WI38 (cell line): ENCODE results near the gene GSTO2.

ENCODE experiments used
- H3K4me3 ChIP-seq: 2 replicates; pipeline ENCODE4 v1.5.1; 2011; ENCODE audit warnings: low read depth, mild to moderate bottlenecking, control low read depth, low read length
- CTCF ChIP-seq: IDR thresholded peaks from 2 replicates; pipeline ENCODE4 v1.5.1; 2012; ENCODE audit warnings: low read depth, mild to moderate bottlenecking, control low read depth, low read length

GSTO2 gene

GRCh38 chr10:104253606-104254410 lies 15.2 kb upstream of the GSTO2 start:
- peak overlapping the region; percentile 96 for H3K4me3 ChIP-seq
- no peak for TF ChIP-seq CTCF

DNA sequence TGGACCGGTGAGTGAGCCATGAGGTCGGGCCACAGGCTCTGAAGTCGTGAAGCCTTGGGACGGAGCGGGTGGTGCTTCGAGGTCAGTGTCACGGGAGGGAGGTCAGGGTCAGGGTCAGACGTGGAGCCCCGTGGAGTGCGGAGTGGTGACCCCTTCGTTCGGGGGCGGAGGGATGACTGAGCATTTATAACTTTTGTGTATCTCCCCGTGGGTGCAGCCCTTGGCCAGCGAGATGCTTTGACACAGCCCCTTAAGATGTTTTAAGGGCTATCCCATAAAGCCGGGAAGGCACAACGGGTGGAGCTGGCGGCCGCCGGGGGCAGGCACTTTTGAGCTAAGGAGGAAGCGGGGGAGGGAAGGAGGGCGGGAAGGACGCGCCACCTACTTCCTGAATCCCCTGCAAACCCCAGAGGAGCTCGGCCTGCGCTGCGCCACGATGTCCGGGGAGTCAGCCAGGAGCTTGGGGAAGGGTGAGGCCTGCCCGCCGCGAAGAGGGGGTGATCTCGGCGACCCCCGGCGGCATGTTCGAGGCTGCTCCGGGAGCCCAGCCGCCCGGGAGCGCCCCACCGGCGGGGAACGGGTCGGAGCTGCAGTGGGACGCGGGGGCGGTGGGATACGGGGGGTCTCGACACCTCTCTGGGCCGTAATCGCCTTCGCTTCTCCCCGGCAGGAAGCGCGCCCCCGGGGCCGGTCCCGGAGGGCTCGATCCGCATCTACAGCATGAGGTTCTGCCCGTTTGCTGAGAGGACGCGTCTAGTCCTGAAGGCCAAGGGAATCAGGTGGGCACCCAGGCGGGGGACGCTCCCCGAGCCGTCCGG lies 14.3 kb upstream of the GSTO2 start, which contains the start of gene GSTO1:
TSS of gene GSTO1 (plus strand) at position 400 of the 818 bp plus-strand sequence. CDS start at position 437, 37 bp downstream.
- TF ChIP-seq CTCF: no peak
- peak within 1 kb of the TSS; percentile 96 for H3K4me3 ChIP-seq

GRCh38 chr10:104255311-104255981 lies 13.5 kb upstream of the GSTO2 start:
- TF ChIP-seq CTCF: no peak
- H3K4me3 ChIP-seq: peak overlapping the region; percentile 96

DNA sequence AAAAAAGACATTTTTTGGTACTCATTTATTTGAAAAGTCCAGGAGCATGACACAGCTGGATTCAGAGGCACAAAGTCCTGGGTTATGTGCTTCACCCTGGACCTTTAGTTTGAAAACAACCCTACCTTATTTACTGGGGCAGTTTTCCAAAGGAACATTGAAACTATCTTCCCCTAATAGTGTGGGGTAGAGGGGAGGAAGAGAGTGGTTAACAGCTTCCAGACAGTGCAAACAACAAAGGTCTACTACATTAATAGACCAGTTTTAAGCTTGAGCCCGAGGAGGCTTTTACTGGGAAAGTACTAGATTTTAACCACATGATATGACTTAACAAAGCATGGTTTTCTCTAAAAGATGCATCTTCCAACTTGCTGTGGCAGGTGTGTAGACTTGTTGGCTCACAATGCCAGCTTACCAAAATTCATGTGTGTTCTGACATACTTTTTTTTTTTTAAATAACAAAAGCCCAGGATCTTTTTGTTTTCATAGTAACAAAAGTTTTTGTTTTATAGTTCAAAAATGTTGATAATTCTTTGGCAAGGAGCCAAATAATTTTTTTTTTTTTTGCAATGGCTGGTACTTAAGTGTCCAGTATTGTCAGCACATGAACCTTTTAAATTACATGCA lies 12.5 kb upstream of the GSTO2 start:
- peak overlapping the region; percentile 96 for H3K4me3 ChIP-seq
- no peak for TF ChIP-seq CTCF

DNA sequence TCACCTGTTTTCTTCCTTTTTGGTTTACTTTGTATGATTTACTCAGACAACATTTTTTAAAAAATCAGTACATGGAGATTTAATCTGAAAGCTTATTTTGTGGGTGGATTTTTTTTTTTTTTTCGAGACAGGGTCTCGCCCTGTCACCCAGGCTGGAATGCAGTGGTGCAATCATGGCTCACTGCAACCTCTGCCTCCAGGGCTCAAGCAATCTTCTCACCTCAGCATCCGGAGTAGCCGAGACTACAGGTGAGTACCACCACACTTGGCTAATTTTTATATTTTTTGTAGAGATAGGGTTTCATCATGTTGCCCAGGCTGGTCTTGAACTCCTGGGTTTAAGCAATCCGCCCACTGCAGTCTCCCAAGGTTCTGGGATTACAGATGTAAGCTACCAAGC lies 11.7 kb upstream of the GSTO2 start:
- H3K4me3 ChIP-seq: no peak overlapping the region
- TF ChIP-seq CTCF: no peak

- H3K4me3 ChIP-seq: no peak overlapping the region
- no peak for TF ChIP-seq CTCF
Measured at GRCh38 chr10:104258209-104258608, 10.8 kb upstream of the GSTO2 start.
